ENCODE data around the gene FOXF1. TPM values are rescaled to one million over a fixed set of nuclear protein-coding genes. Genes with fewer than 3 reads are reported as not detected.
A peak's percentile ranks its signal among the peaks of the same experiment; 100 is the strongest.

Gene FOXF1
- total and polyA plus RNA-seq, 4 donors: 0.56 to 1.2 (median 0.89) TPM

GRCh38 chr16:86519649-86520316, 9.5 kb downstream of the FOXF1 start:
- peak; percentile 63 for DNase-seq (ENCODE audit: low spot score)
- peaks cover 2 to 25% (median 14%) of the 10 kb centered on the region in 4 donors for H3K27me3 ChIP-seq (ENCODE audit: control insufficient read depth in 4 of 4, insufficient read depth in 4 of 4, low read length in 3 of 4)
- TF ChIP-seq EGR1 (IDR thresholded peaks at IDR 0.05; ENCODE audit: low read depth in 2 of 2) (no peak), REST (IDR thresholded peaks at IDR 0.05) (no peak), YY1 (IDR thresholded peaks at IDR 0.05) (no peak), MAX (IDR thresholded peaks at IDR 0.05) (no peak), FOXA2 (IDR thresholded peaks at IDR 0.05) (no peak), HNF4G (IDR thresholded peaks at IDR 0.05) (no peak), FOXA1 (IDR thresholded peaks at IDR 0.05) (no peak), NR2F2 (IDR thresholded peaks at IDR 0.05) (peak; percentile 28), SP1 (IDR thresholded peaks at IDR 0.05) (no peak), JUND (IDR thresholded peaks at IDR 0.05) (no peak), TAF1 (conservative IDR thresholded peaks at IDR 0.05) (no peak), CTCF (IDR thresholded peaks at IDR 0.05; ENCODE audit: low read depth, low read length, missing input control) (peak; percentile 84), ZBTB33 (IDR thresholded peaks at IDR 0.05) (no peak), HNF4A (conservative IDR thresholded peaks at IDR 0.05) (no peak), RAD21 (IDR thresholded peaks at IDR 0.05) (peak; percentile 78 to 83), ATF3 (IDR thresholded peaks at IDR 0.05) (no peak), GABPA (IDR thresholded peaks at IDR 0.05 in 1 of 2, conservative IDR thresholded peaks at IDR 0.05 in 1 of 2) (no peak), RXRA (IDR thresholded peaks at IDR 0.05) (no peak)
- H3K9ac ChIP-seq (ENCODE audit: low read depth in 1 of 2, low read length in 2 of 2): no peak overlapping the region
- H3K4me1 ChIP-seq (ENCODE audit: control insufficient read depth in 4 of 4, insufficient read depth in 4 of 4, low read length in 3 of 4): peaks cover 0 to 15% (median 0%) of the 10 kb centered on the region in 4 donors
- H3K36me3 ChIP-seq (ENCODE audit: control insufficient read depth in 4 of 4, insufficient read depth in 3 of 4, low read depth in 1 of 4, low read length in 3 of 4): no peaks in the 10 kb centered on the region
- no peak overlapping the region for H3K27ac ChIP-seq (ENCODE audit: low read depth in 1 of 2, low read length in 2 of 2)
- 20% methylated on average over 31 of the region's 31 CpGs for WGBS
- no peak overlapping the region for H3K4me3 ChIP-seq (ENCODE audit: low read depth in 1 of 3, low read length in 3 of 3)
- no peaks in the 10 kb centered on the region for H3K9me3 ChIP-seq (ENCODE audit: control insufficient read depth in 4 of 4, low read length in 3 of 4)

Measured in liver (tissue), 9 donors.